Measurements from ENCODE around the gene NEIL3.
A peak's percentile ranks its signal among the peaks of the same experiment; 100 is the strongest.

NEIL3 gene

DNA sequence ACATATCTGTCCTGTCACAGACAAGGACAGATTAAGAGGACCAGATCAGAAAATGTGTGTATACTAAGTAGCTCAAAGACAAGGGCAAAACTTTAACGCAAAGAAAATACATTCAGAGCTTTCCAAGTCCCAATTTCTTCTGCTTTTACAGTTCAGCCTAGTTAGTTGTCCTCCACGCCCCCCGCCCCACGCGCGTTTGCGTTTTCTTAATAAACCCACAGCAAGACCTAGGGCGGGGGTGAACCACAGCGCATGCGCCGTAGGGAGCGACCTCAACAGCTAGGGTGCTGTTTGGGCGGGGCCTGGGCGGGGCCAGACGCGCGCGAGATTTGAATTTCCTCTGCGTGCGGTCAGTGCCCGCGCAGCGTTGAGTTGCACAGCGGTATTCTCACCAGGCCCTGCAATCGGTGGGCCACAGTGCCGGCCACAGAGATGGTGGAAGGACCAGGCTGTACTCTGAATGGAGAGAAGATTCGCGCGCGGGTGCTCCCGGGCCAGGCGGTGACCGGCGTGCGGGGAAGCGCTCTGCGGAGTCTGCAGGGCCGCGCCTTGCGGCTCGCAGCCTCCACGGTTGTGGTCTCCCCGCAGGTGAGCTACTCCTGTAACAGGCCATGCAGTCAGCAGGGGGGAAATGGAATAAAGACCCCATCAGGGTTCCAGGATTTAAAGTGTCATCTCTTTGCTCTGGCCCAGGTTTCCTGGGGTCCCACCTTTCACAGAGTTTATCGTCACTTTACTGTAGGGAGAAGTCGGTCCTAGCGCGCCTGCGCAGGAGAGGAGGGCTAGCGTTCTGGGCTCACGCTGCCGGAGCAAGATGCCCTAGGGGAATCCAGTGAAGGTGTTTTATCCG is at the start of gene NEIL3:
Gene NEIL3, plus strand, starts transcription at position 353 of the 850 bp plus-strand sequence. Its CDS starts 80 bp downstream, at position 433.
- no peaks in the 10 kb centered on the region for H3K27me3 Mint-ChIP-seq

DNA sequence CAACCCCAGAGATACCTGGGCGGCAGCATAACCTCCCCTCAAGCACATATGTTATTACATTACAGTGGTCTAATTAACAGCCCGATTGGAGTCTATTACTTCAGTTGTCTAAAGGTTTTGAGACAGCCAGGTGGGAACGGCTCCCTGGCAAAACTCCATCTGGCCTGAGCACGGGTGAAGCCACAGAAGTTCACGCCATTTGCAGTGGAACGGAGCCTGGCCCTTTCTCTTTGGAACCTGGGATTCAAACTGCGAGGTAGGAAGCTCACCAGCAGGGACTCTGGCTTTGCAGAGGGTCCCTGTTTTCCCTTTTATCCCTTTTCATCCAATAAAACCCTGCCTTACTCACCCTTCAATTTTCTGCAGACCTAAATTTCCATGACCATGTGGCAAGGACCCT is 45.9 kb upstream of the NEIL3 start:
- ATAC-seq: no peak
- H3K27ac Mint-ChIP-seq: no peak overlapping the region
- no peaks in the 10 kb centered on the region for H3K27me3 Mint-ChIP-seq
- H3K4me1 Mint-ChIP-seq: no peaks in the 10 kb centered on the region
- no peak overlapping the region for H3K4me3 Mint-ChIP-seq
- no peaks in the 10 kb centered on the region for H3K9me3 Mint-ChIP-seq
- no peak for DNase-seq

More for the DNA sequence above, at the start of gene NEIL3:
- peak; percentile 86 to 89 for DNase-seq
- peak; percentile 92 for ATAC-seq
- Mint-ChIP-seq H3K27ac (peak within 1 kb of the TSS; percentile 97 to 99), H3K4me3 (peak within 1 kb of the TSS; percentile 97 to 99), H3K9me3 (no peaks in the 10 kb centered on the region), H3K4me1 (peaks cover 26% of the 10 kb centered on the region)

GRCh38 chr4:177264788-177265422 is 44.8 kb upstream of the NEIL3 start:
- Mint-ChIP-seq H3K4me3 (no peak overlapping the region), H3K27me3 (no peaks in the 10 kb centered on the region), H3K9me3 (no peaks in the 10 kb centered on the region), H3K4me1 (no peaks in the 10 kb centered on the region), H3K27ac (no peak overlapping the region)
- ATAC-seq: no peak
- DNase-seq: no peak

DNA sequence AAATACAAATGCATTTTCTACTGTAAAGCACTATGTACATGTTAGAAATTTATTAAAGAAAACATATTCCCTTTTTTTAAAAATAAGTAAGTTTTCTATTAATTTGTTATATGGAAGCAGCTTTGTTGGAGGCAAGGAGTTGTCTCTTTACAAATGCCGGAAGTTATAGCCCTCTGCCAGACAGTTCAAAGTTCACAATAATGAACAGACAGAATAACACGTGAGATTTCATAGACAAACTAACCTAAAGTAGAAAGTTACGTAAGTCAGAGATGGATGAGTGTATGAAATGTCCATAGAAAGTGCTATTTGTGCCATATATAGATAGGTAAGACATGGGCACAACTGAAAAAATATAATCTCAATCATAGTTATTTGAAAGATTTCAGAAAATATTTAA is 43.9 kb upstream of the NEIL3 start:
- no peaks in the 10 kb centered on the region for H3K27me3 Mint-ChIP-seq
- H3K4me1 Mint-ChIP-seq: no peaks in the 10 kb centered on the region
- ATAC-seq (no peak), DNase-seq (no peak)
- H3K4me3 Mint-ChIP-seq: no peak overlapping the region
- no peak overlapping the region for H3K27ac Mint-ChIP-seq
- H3K9me3 Mint-ChIP-seq: no peaks in the 10 kb centered on the region

GRCh38 chr4:177266506-177266905 is 43.2 kb upstream of the NEIL3 start:
- H3K27me3 Mint-ChIP-seq: no peaks in the 10 kb centered on the region
- H3K9me3 Mint-ChIP-seq: no peaks in the 10 kb centered on the region
- DNase-seq (no peak), ATAC-seq (no peak)
- H3K4me3 Mint-ChIP-seq: no peak overlapping the region
- no peak overlapping the region for H3K27ac Mint-ChIP-seq
- H3K4me1 Mint-ChIP-seq: no peaks in the 10 kb centered on the region

- Mint-ChIP-seq H3K4me1 (no peaks in the 10 kb centered on the region), H3K27ac (no peak overlapping the region), H3K27me3 (no peaks in the 10 kb centered on the region), H3K9me3 (no peaks in the 10 kb centered on the region), H3K4me3 (no peak overlapping the region)
- ATAC-seq (no peak), DNase-seq (no peak)
Measured at GRCh38 chr4:177267911-177268310, 41.8 kb upstream of the NEIL3 start.

DNA sequence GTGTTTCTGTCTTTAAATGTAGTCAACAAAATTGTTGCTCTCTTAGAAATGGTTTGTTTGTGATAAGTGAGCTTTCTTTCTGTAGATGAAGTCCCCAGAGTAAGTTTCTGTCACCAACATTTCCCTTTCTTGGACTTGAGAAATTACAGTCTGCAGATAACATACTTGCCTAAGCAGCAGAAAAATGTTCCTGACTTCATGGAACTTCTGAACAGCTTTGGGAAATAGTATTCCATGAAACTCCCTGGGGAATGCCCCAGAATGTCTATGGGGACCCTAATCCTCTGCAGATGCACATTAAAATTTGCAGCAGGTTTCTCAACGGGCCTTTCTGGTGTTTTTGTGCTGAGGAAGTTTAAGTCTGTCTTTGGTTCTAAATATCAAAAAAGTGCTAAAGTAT is 38.6 kb upstream of the NEIL3 start:
- no peak for ATAC-seq
- Mint-ChIP-seq H3K27ac (no peak overlapping the region), H3K4me3 (no peak overlapping the region), H3K4me1 (no peaks in the 10 kb centered on the region), H3K27me3 (no peaks in the 10 kb centered on the region), H3K9me3 (no peaks in the 10 kb centered on the region)
- no peak for DNase-seq

GRCh38 chr4:177271915-177272766 is 37.5 kb upstream of the NEIL3 start:
- no peaks in the 10 kb centered on the region for H3K27me3 Mint-ChIP-seq
- no peaks in the 10 kb centered on the region for H3K4me1 Mint-ChIP-seq
- DNase-seq: no peak
- H3K4me3 Mint-ChIP-seq: no peak overlapping the region
- ATAC-seq: no peak
- no peak overlapping the region for H3K27ac Mint-ChIP-seq
- H3K9me3 Mint-ChIP-seq: no peaks in the 10 kb centered on the region

- Mint-ChIP-seq H3K9me3 (peaks cover 4 to 8% of the 10 kb centered on the region in 2 donors), H3K4me3 (no peak overlapping the region), H3K4me1 (no peaks in the 10 kb centered on the region), H3K27me3 (no peaks in the 10 kb centered on the region), H3K27ac (no peak overlapping the region)
- DNase-seq (no peak), ATAC-seq (no peak)
Measured at GRCh38 chr4:177275999-177276398, 33.7 kb upstream of the NEIL3 start.

- ATAC-seq: no peak
- Mint-ChIP-seq H3K27me3 (no peaks in the 10 kb centered on the region), H3K4me1 (peaks cover 7% of the 10 kb centered on the region), H3K4me3 (no peak overlapping the region), H3K9me3 (peaks cover 4 to 8% of the 10 kb centered on the region in 2 donors), H3K27ac (peak overlapping the region in 1 of 2 donors; percentile 59)
- DNase-seq: no peak
Measured at GRCh38 chr4:177281351-177281909, 28.2 kb upstream of the NEIL3 start.

DNA sequence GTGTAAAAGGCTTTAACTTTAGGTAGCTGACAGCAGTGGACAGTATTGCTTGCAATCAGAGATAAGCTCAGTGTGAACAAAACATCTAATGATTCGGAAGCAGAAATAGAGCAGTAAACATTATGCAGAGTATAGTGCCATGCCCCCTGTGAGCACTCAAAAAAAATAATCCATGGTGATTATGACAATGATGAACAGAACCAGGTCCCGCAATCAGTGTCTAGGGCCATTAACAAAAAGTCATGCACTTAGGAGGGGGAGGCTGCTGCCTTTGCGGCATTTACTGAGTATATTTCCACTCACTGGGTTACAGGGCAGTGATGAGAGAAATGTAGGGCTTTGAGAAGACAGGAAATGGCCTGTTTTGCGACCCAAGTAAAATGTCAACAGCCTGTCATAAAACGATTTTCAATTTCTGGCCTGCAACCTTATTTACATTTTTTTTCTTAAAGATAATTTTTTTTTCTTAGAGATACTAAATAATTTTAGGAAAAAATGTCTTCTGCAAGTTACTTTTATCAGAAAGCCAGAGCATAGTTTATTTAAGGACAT is 27.3 kb upstream of the NEIL3 start:
- DNase-seq (no peak), ATAC-seq (no peak)
- H3K9me3 Mint-ChIP-seq: peaks cover 4 to 8% of the 10 kb centered on the region in 2 donors
- H3K27ac Mint-ChIP-seq: no peak overlapping the region
- H3K4me1 Mint-ChIP-seq: peaks cover 7% of the 10 kb centered on the region
- H3K27me3 Mint-ChIP-seq: no peaks in the 10 kb centered on the region
- H3K4me3 Mint-ChIP-seq: no peak overlapping the region

DNA sequence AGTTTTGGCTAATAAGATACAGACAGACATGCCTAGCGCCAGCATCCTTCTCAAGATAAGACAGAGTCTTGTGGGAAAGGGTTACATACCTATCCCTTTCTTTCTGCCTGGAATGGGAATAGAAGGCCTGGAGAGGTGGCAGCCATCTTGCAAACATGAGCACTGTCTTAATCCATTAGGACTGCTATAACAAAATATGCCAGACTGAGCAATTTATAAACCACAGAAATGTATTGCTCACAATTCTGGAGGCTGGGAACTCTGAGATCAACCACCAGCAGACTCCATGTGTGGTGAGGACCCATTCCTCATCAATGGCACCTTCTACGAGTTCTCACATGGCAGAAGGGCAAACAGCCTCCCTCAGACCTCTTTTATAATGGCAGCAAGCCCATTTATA is 26.5 kb upstream of the NEIL3 start:
- no peak for DNase-seq
- H3K27ac Mint-ChIP-seq: no peak overlapping the region
- H3K4me3 Mint-ChIP-seq: no peak overlapping the region
- peaks cover 7% of the 10 kb centered on the region for H3K4me1 Mint-ChIP-seq
- no peak for ATAC-seq
- peaks cover 4 to 8% of the 10 kb centered on the region in 2 donors for H3K9me3 Mint-ChIP-seq
- H3K27me3 Mint-ChIP-seq: no peaks in the 10 kb centered on the region

DNA sequence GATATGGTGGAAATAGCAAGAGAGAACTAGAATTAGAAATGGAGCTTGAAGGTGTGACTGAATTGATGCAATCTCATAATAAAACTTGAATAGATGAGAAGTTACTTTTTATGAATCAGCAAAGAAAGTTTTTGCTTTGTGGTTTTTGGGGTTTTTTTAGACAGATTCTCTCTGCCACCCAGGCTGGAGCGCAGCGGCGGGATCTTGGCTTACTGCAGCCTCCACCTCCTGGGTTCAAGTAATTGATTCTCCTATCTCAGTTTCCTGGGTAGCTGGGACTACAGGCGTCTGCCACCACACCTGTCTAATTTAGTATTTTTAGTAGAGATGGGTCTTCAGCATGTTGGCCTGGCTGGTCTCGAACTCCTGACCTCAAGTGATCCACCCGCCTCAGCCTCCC is 23.7 kb upstream of the NEIL3 start:
- H3K27ac Mint-ChIP-seq: no peak overlapping the region
- DNase-seq (no peak), ATAC-seq (no peak)
- no peak overlapping the region for H3K4me3 Mint-ChIP-seq
- peaks cover 7% of the 10 kb centered on the region for H3K4me1 Mint-ChIP-seq
- H3K9me3 Mint-ChIP-seq: no peaks in the 10 kb centered on the region
- no peaks in the 10 kb centered on the region for H3K27me3 Mint-ChIP-seq

DNA sequence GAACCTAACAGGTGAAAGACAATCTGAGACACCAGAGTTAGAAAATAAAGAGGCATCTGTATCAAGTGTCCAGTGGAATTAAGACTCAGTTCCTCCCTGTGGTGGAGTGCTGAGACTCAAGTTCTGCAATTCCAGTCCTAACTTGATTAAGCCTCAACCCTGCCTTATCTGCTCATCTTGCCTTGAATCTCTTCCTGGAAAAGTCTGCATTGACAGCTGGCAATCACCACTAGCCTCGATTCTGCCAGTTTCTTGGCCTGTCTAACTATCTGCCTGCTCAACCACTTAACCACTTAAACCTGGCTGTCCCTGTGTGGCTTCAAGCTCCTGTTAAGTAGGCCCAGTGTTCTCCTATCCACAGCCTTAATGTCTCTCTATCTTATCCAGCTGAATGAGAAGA is 22.4 kb upstream of the NEIL3 start:
- ATAC-seq: no peak
- Mint-ChIP-seq H3K9me3 (no peaks in the 10 kb centered on the region), H3K4me3 (no peak overlapping the region), H3K27ac (peak overlapping the region in 1 of 2 donors; percentile 80), H3K27me3 (no peaks in the 10 kb centered on the region), H3K4me1 (peaks cover 7% of the 10 kb centered on the region)
- no peak for DNase-seq

DNA sequence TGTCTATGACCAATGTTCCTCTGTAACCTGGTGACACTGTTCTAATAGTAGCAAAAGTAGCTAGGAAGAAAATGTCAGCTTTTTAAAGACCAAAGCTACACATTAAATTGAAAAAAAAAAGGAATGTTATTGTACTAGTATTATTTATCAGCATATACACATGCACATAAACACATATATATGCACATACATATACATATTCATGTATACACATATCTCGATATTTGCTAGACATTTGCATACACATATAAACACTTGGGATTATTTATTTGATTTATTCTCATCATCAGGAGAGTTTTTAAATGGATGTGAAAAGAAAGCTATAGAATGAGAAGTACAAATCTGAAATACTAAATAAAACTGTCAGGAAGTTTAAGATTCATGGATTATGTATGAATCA is 21.3 kb upstream of the NEIL3 start:
- no peak overlapping the region for H3K4me3 Mint-ChIP-seq
- no peaks in the 10 kb centered on the region for H3K27me3 Mint-ChIP-seq
- DNase-seq: no peak
- no peak for ATAC-seq
- H3K9me3 Mint-ChIP-seq: no peaks in the 10 kb centered on the region
- H3K4me1 Mint-ChIP-seq: peaks cover 7% of the 10 kb centered on the region
- peak overlapping the region in 1 of 2 donors; percentile 68 for H3K27ac Mint-ChIP-seq

Measured in stimulated activated naive CD8-positive, alpha-beta T cell treated with anti-CD3 and anti-CD28 coated beads, Interleukin-15, amount 100 ng/mL, for 72 hours (primary cell).